Measurements from ENCODE around the gene NCOR1. TPM values are rescaled to one million over a fixed set of nuclear protein-coding genes. Genes with fewer than 3 reads are reported as not detected.
A peak's percentile ranks its signal among the peaks of the same experiment; 100 is the strongest.

The NCOR1 gene
- total and polyA plus RNA-seq, 2 experiments from 2014 or later = 102 to 132 TPM

DNA sequence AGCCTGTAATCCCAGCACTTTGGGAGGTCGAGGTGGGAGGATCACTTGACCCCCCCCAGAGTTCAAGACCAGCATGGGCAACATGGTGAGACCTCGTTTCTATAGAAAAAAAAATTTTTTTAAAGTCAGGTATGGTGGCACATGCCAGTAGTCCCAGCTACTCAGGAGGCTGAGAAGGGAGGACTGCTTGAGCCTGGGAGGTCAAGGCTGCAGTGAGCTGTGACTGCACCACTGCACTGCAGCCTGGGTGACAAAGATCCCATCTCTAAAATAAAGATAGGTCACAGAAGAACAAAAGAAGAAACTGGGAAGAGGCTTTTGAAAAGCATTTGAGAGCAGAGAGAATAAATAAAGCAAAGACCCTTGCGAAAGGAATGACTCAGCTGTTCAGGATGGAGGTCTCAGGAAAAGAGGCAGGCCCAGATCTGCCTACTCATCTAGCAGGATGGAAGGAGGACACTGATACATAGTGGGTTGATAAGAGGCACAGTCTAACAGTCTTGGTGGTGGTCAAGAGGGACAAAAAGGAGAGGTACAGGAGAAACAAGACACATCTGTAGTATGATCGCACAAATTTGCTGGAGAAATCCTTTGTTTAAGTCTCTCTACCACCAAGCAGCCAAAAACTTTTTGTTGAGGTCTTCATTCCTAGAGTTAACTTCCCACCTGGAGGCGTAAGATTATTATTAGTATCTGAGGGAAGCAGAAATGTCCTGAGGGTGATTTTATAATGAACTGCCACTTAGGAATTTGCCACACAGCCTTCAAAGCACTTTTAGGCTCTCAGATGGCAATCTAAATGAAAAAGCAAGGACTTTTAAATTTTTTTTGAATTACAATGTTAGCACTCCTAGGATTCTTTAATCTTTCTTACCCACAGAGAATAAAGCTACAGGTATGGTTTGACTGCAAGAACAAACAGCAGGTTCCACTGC is 233.4 kb downstream of the NCOR1 start:
- Histone ChIP-seq H4K20me1 (replicated peaks; ENCODE audit: insufficient read depth) (0 out of 2 replicates have a peak, but pooled peaks cover 4% of the 10 kb centered on the region), H2AFZ (no peak overlapping the region), H3K36me3 (ENCODE audit: insufficient read depth) (peaks cover 4% of the 10 kb centered on the region; the same call in 1 of the 2 replicates), H3K4me1 (ENCODE audit: insufficient read depth) (peaks cover 7% of the 10 kb centered on the region; the same call in 1 of the 2 replicates), H3K79me2 (replicated peaks; ENCODE audit: insufficient read depth) (no peaks in the 10 kb centered on the region), H3K9me2 (ENCODE audit: insufficient read depth) (no peaks in the 10 kb centered on the region), H3K4me2 (no peak overlapping the region), H3K27ac (ENCODE audit: low read depth) (no peak overlapping the region), H3K4me3 (no peak overlapping the region), H3K27me3 (ENCODE audit: insufficient read depth) (no peaks in the 10 kb centered on the region), H3F3A (replicated peaks; ENCODE audit: low read depth) (0 out of 2 replicates have a peak, but pooled peaks cover 3% of the 10 kb centered on the region)
- ATAC-seq = no peak; the same call in 1 of the 3 replicates
- Mint-ChIP-seq H3K9me3 (peaks cover 8% of the 10 kb centered on the region), H3K4me1 (peaks cover 10% of the 10 kb centered on the region), H3K27me3 (ENCODE audit: insufficient read depth, low read depth, poor library complexity) (no peaks in the 10 kb centered on the region), H3K27ac (peak overlapping the region; percentile 74), H3K36me3 (ENCODE audit: low read depth) (peaks cover 83% of the 10 kb centered on the region), H3K4me3 (no peak overlapping the region; the same call in 2 of the 3 replicates)
- DNase-seq (ENCODE audit: low spot score) = peak; percentile 42
- TF ChIP-seq, protein P1, sequence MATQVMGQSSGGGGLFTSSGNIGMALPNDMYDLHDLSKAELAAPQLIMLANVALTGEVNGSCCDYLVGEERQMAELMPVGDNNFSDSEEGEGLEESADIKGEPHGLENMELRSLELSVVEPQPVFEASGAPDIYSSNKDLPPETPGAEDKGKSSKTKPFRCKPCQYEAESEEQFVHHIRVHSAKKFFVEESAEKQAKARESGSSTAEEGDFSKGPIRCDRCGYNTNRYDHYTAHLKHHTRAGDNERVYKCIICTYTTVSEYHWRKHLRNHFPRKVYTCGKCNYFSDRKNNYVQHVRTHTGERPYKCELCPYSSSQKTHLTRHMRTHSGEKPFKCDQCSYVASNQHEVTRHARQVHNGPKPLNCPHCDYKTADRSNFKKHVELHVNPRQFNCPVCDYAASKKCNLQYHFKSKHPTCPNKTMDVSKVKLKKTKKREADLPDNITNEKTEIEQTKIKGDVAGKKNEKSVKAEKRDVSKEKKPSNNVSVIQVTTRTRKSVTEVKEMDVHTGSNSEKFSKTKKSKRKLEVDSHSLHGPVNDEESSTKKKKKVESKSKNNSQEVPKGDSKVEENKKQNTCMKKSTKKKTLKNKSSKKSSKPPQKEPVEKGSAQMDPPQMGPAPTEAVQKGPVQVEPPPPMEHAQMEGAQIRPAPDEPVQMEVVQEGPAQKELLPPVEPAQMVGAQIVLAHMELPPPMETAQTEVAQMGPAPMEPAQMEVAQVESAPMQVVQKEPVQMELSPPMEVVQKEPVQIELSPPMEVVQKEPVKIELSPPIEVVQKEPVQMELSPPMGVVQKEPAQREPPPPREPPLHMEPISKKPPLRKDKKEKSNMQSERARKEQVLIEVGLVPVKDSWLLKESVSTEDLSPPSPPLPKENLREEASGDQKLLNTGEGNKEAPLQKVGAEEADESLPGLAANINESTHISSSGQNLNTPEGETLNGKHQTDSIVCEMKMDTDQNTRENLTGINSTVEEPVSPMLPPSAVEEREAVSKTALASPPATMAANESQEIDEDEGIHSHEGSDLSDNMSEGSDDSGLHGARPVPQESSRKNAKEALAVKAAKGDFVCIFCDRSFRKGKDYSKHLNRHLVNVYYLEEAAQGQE (IDR thresholded peaks at IDR 0.05; ENCODE audit: unreplicated experiment) = no peak
- no peak for TF ChIP-seq ETS1 (IDR thresholded peaks at IDR 0.05)
- no peak for TF ChIP-seq ZNF331 (CRISPR knock-in tag; IDR thresholded peaks at IDR 0.05; ENCODE audit: low read depth)
- no peak for TF ChIP-seq CREB1 (CRISPR knock-in tag; IDR thresholded peaks at IDR 0.05; ENCODE audit: low read depth)
- TF ChIP-seq ZNF114 (CRISPR knock-in tag; IDR thresholded peaks at IDR 0.05) = no peak
- no peak for TF ChIP-seq CTCF (conservative IDR thresholded peaks at IDR 0.05; ENCODE audit: low read depth in 2 of 2)
- TF ChIP-seq STAT1 (IDR thresholded peaks at IDR 0.05; ENCODE audit: unreplicated experiment) = no peak
- no peak for TF ChIP-seq JUNB (IDR thresholded peaks at IDR 0.05; ENCODE audit: unreplicated experiment)
- no peak for TF ChIP-seq NANOG (IDR thresholded peaks at IDR 0.05; ENCODE audit: borderline replicate concordance)
- no peak for TF ChIP-seq POLR2AphosphoS5 (IDR thresholded peaks at IDR 0.05; ENCODE audit: low read depth)
- TF ChIP-seq EZH2phosphoT487 (IDR thresholded peaks at IDR 0.05; ENCODE audit: unreplicated experiment) = no peak
- no peak for TF ChIP-seq EZH2 (IDR thresholded peaks at IDR 0.05; ENCODE audit: low read depth, unreplicated experiment)
- TF ChIP-seq, protein P2, sequence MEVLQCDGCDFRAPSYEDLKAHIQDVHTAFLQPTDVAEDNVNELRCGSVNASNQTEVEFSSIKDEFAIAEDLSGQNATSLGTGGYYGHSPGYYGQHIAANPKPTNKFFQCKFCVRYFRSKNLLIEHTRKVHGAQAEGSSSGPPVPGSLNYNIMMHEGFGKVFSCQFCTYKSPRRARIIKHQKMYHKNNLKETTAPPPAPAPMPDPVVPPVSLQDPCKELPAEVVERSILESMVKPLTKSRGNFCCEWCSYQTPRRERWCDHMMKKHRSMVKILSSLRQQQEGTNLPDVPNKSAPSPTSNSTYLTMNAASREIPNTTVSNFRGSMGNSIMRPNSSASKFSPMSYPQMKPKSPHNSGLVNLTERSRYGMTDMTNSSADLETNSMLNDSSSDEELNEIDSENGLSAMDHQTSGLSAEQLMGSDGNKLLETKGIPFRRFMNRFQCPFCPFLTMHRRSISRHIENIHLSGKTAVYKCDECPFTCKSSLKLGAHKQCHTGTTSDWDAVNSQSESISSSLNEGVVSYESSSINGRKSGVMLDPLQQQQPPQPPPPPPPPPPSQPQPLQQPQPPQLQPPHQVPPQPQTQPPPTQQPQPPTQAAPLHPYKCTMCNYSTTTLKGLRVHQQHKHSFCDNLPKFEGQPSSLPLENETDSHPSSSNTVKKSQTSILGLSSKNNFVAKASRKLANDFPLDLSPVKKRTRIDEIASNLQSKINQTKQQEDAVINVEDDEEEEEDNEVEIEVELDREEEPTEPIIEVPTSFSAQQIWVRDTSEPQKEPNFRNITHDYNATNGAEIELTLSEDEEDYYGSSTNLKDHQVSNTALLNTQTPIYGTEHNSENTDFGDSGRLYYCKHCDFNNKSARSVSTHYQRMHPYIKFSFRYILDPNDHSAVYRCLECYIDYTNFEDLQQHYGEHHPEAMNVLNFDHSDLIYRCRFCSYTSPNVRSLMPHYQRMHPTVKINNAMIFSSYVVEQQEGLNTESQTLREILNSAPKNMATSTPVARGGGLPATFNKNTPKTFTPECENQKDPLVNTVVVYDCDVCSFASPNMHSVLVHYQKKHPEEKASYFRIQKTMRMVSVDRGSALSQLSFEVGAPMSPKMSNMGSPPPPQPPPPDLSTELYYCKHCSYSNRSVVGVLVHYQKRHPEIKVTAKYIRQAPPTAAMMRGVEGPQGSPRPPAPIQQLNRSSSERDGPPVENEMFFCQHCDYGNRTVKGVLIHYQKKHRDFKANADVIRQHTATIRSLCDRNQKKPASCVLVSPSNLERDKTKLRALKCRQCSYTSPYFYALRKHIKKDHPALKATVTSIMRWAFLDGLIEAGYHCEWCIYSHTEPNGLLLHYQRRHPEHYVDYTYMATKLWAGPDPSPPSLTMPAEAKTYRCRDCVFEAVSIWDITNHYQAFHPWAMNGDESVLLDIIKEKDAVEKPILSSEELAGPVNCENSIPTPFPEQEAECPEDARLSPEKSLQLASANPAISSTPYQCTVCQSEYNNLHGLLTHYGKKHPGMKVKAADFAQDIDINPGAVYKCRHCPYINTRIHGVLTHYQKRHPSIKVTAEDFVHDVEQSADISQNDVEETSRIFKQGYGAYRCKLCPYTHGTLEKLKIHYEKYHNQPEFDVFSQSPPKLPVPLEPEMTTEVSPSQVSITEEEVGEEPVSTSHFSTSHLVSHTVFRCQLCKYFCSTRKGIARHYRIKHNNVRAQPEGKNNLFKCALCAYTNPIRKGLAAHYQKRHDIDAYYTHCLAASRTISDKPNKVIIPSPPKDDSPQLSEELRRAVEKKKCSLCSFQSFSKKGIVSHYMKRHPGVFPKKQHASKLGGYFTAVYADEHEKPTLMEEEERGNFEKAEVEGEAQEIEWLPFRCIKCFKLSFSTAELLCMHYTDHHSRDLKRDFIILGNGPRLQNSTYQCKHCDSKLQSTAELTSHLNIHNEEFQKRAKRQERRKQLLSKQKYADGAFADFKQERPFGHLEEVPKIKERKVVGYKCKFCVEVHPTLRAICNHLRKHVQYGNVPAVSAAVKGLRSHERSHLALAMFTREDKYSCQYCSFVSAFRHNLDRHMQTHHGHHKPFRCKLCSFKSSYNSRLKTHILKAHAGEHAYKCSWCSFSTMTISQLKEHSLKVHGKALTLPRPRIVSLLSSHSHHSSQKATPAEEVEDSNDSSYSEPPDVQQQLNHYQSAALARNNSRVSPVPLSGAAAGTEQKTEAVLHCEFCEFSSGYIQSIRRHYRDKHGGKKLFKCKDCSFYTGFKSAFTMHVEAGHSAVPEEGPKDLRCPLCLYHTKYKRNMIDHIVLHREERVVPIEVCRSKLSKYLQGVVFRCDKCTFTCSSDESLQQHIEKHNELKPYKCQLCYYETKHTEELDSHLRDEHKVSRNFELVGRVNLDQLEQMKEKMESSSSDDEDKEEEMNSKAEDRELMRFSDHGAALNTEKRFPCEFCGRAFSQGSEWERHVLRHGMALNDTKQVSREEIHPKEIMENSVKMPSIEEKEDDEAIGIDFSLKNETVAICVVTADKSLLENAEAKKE (CRISPR knock-in tag; IDR thresholded peaks at IDR 0.05) = no peak

Data from GM23338 (cell line).